Limb (tissue), 2 donors: ENCODE data around the gene PIP5K1C.

Source experiments
- DNase-seq, 2 donors: peaks; one replicate each; pipeline ENCODE4 v3.0.0-alpha.2; 2016; ENCODE audit errors: extremely low spot score in 2 of 2

The PIP5K1C gene

GRCh38 chr19:3722443-3723109, 22.3 kb upstream of the PIP5K1C start:
- no peak for DNase-seq

DNA sequence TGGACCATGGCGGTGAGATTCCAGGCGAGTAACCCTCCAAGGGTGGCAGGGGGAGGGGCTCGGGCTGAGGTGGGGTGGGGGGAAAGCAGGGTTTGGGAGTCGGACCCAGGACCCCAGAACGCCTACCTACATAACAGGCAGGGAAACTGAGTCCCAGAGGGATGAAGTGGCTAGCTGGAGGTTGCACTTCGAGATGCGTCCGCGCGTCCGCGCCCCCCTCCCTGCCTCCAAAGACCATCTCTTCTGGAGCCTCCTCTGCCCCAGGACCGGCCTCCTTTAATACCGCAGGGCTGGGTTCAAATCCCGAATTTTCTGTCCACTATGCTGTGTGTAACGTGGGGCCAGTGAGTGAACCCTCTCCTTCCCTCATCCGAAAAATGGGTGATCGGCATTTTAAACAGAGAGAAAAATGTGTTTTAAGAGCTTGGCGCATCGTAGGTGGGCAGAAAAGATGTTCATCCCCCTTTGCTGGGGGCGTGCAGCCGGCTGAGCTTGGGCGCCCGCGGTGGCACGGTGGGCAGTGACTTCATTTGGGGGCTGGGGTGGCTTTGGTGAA, 21.7 kb upstream of the PIP5K1C start:
- no peak for DNase-seq

- DNase-seq: peak; percentile 57 to 87
Measured at GRCh38 chr19:3721131-3721886, 21.0 kb upstream of the PIP5K1C start.

- no peak for DNase-seq
Measured at GRCh38 chr19:3720349-3720917, 20.2 kb upstream of the PIP5K1C start.

DNA sequence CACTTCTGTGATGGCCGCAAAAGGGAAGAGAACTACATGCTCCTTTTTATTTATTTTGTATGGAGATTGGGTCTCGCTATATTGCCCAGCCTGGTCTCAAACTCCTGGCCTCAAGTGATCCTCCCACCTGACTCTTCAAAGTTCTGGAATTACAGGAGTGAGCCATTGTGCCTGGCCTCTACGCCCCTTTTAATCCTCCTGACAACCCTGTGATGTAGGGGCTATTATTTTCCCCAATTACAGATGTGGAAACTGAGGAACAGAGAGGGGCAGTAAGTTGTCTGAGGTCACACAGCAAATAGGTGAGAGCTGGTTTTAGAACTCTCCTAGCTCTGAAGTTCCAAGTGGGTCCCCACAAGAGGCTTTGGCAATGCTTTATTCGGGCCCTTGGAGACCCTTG, 19.6 kb upstream of the PIP5K1C start:
- no peak for DNase-seq

DNA sequence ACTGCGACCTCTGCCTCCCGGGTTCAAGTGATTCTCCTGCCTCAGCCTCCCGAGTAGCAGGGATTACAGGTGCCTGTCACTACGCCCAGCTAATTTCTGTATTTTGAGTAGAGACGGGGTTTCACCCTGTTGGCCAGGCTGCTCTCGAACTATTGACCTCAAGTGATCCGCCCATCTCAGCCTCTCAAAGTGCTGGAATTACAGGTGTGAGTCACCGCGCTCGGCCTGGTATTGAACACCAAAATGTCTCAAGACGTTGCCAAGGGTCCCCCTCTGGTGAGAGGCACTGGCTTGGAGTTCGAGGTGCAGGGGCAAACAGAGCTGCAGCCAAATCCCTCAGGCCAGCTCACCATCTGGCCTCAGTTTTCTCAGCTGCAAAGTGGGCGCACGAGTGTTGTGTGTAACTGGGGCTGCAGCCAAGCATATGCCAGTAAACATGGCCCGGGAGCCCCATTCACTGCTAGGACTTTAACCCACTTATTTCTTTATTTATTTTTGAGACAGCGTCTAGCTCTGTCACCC, 15.9 kb upstream of the PIP5K1C start:
- DNase-seq: no peak

GRCh38 chr19:3712663-3713611, 12.7 kb upstream of the PIP5K1C start:
- no peak for DNase-seq

- no peak for DNase-seq
Measured at GRCh38 chr19:3710265-3710812, 10.1 kb upstream of the PIP5K1C start.

DNA sequence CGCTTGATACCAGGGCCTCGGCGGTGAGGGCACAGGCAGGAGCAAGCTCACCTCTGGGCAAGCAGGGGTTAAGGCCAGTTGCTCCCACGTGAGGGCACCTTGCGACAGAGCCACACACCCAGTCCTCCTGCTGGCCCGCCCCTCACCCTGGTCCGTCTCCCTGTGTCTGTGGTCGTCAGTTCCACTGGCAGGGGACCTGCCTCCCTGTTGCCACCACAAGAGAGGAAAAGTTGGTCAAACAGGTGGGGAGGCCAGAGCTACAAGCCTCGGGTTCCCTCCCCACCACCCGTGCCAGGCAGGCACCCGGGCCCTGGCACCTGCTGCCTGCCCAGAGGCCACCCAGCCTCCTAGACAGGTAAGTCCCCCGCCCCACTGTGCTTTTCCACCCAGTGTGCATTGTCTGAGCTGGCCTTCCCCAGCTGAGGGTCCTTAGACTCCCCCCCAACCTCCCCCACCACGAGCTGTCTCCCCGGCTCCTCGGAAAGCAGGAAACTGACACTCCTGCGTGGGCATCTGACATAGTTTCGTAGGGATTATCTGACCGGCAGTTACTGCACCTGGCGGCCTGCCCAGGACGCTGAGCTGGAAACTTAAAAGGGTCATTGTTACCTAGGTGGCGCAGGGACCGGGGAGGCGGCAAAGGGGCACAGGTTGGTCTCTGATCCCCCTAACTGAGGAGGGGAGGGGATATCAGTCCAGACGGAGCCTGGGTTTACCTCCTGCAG, 8.1 kb upstream of the PIP5K1C start, which contains the start of gene TJP3:
Gene TJP3, plus strand, starts transcription at position 178 of the 725 bp plus-strand sequence. CDS start 20,049 bp downstream, outside the sequence.
- no peak for DNase-seq

DNA sequence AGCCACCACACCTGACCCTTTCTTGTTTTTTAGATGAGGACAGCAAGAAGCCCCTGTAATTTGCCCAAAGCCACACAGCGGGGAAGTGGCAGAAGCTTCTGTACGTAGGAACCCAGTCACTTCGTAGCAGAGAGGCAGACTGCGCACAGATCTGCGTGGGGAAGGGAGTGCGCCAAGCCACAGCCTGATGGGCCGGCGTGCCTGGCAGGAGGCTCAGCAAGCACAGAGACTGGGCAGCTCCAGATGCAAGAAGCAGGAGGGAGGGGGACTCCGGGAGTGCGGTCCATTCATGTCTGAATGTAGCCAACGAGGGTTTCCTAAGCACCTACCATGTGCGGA, 7.6 kb upstream of the PIP5K1C start:
- DNase-seq: no peak

DNA sequence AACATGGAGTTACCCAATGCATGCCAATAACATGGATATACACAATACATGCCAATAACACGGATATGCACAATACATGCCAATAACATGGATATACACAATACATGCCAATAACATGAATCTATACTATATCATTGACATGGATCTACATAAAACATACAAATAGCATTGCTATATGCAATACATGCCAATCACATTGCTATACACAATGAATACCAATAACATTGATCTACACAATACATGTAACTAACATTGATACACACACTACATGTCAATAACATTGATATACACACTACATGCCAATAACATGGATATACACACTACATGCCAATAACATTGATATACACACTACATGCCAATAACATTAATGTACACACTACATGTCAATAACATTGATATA, 932 bp upstream of the PIP5K1C start:
- DNase-seq: no peak

- DNase-seq: peak in 1 of 2 donors; percentile 54
Measured at GRCh38 chr19:3699741-3700241, 477 bp downstream of the PIP5K1C start.

- no peak for DNase-seq
Measured at GRCh38 chr19:3698974-3699740, 1.1 kb downstream of the PIP5K1C start.

- no peak for DNase-seq
Measured at GRCh38 chr19:3698386-3698950, 1.8 kb downstream of the PIP5K1C start.

DNA sequence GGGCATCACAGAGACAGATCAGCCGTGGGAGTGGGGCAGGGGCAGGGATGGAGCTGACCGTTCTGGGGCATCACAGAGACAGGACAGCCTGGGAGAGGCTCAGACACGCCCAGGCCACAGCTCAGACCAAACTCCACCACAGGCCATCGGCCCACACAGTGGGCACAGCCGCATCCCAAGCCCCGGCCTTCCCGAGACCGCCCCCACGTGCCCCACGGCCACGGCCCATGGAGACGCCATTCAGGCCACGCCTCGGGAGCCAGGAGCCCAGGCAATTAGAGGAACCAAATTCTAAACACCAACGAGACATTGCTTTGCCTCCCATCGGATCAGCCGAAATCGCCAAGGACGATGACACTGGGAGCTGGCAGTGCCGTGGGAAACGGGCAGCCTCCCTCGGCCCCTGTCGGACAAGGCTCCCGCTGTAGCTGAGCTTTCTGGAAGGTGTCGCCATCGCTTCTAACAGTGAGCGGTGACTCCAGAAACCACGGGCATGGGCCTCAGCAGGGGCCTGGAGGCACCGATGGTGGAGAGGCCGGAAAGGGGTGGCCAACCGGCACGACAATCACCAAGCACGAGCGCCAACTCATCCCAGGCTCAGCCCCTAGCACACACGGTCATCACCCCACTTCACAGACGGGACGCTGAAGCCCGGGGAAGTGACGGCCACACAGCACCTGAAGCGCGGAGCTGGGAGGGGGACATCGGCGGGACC, 2.4 kb downstream of the PIP5K1C start:
- no peak for DNase-seq

- no peak for DNase-seq
Measured at GRCh38 chr19:3697094-3697493, 3.2 kb downstream of the PIP5K1C start.

DNA sequence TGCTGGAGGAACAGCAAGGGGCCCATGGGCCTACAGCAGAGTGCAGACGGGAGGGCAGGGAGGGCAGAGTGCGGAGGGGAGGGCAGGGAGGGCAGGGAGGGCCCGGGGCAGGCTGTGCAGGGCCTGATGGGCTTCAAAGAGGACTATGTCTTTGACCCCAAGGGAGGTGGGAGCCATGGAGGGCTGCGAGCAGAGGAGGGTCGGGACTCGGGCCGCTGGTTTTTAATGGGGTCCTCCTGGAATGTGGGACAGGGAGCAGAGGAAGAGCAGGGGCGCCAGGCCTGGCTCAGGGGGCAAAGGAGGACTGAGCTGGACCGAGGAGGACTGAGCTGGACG, 3.6 kb downstream of the PIP5K1C start:
- DNase-seq: no peak

DNA sequence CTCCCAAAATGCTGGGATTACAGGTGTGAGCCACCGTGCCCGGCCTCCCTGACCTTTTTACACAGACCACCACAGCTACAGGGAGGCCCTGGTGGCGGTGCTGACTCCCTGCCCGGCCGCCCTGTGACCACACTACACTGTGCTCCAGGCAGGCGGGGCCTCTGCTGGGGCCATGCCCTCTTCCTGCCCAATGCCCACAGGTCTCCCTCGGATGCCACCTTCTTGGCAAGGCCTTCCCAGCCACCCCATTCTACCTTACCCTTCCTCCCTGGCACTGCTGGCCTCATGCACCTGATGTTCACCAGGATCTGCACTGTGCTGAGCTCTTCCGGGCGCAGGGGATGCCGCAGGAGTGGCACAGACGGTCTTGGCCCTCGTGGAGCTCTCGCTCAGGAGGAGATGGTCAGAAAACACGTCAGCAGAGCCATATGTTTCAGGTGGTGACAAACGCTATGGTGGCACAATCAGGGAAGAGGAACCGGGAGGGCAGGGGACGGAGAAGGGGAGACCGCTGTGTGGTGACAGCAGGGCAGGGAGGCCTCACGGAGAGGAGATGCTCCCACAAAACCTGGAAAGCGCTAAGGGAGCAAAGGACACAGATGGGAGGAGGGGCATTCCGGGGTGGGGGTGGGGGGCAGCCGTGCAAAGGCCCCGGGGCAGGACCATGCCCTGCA, 4.1 kb downstream of the PIP5K1C start:
- no peak for DNase-seq
